Measurements from ENCODE around the gene DENND1C.
"Not testable (repeated sequence)": the region's sequence is repeated elsewhere in the genome, so short reads cannot be mapped to it uniquely, and the experiment has no call there.

Gene DENND1C

GRCh38 chr19:6453951-6454565 is 27.5 kb downstream of the DENND1C start:
- DNase-seq (ENCODE audit: low spot score), result no peak

GRCh38 chr19:6452899-6453298 is 28.7 kb downstream of the DENND1C start:
- DNase-seq (ENCODE audit: low spot score), result no peak

- no peak for DNase-seq (ENCODE audit: low spot score)
Measured at GRCh38 chr19:6452223-6452614, 29.4 kb downstream of the DENND1C start.

GRCh38 chr19:6451583-6452222 is 29.9 kb downstream of the DENND1C start:
- DNase-seq (ENCODE audit: low spot score), result no peak

- no peak for DNase-seq (ENCODE audit: low spot score)
Measured at GRCh38 chr19:6450166-6450565, 31.4 kb downstream of the DENND1C start.

- no peak for DNase-seq (ENCODE audit: low spot score)
Measured at GRCh38 chr19:6448045-6448444, 33.5 kb downstream of the DENND1C start.

GRCh38 chr19:6446452-6446851 is 35.1 kb downstream of the DENND1C start:
- no peak for DNase-seq (ENCODE audit: low spot score)

- DNase-seq (ENCODE audit: low spot score), result no peak
Measured at GRCh38 chr19:6443986-6444385, 37.6 kb downstream of the DENND1C start.

GRCh38 chr19:6442087-6442688 is 39.4 kb downstream of the DENND1C start:
- no peak for DNase-seq (ENCODE audit: low spot score)

GRCh38 chr19:6440905-6441304 is 40.7 kb downstream of the DENND1C start:
- no peak for DNase-seq (ENCODE audit: low spot score)

GRCh38 chr19:6439743-6440142 is 41.8 kb downstream of the DENND1C start:
- no peak for DNase-seq (ENCODE audit: low spot score)

- DNase-seq (ENCODE audit: low spot score), result no peak
Measured at GRCh38 chr19:6433663-6434062, 47.9 kb downstream of the DENND1C start, which contains the start of gene SLC25A41. Gene SLC25A41 (minus strand): TSS chr19:6433763. CDS start chr19:6433693, 70 bp downstream.

GRCh38 chr19:6433165-6433564 is 48.4 kb downstream of the DENND1C start:
- DNase-seq (ENCODE audit: low spot score), result no peak

- DNase-seq (ENCODE audit: low spot score), result no peak
Measured at GRCh38 chr19:6431891-6432290, 49.7 kb downstream of the DENND1C start.

- DNase-seq (ENCODE audit: low spot score), result no peak
Measured at GRCh38 chr19:6429419-6430221, 52.0 kb downstream of the DENND1C start.

- DNase-seq (ENCODE audit: low spot score), result not testable (repeated sequence)
Measured at GRCh38 chr19:6428692-6429418, 52.7 kb downstream of the DENND1C start.

- DNase-seq (ENCODE audit: low spot score), result no peak
Measured at GRCh38 chr19:6427131-6427530, 54.5 kb downstream of the DENND1C start.

GRCh38 chr19:6425732-6426620 is 55.6 kb downstream of the DENND1C start:
- DNase-seq (ENCODE audit: low spot score), result no peak

GRCh38 chr19:6424939-6425731 is 56.5 kb downstream of the DENND1C start:
- DNase-seq (ENCODE audit: low spot score), result peak; percentile 100

Measured in AG08395 (cell line).